Tibial nerve (tissue), 4 donors: ENCODE results near the gene CENPF. TPM values are rescaled to one million over a fixed set of nuclear protein-coding genes. Genes with fewer than 3 reads are reported as not detected.
"Not testable (repeated sequence)": the region's sequence is repeated elsewhere in the genome, so short reads cannot be mapped to it uniquely, and the experiment has no call there.

Experiments
- DNase-seq, 2 donors: peaks; one replicate each; pipeline ENCODE4 v3.0.0-alpha.2; 2019; ENCODE audit warnings: low spot score in 2 of 2
- H3K27ac ChIP-seq, 4 donors: fragments of 200-600 bp; sonication (generic) in 3 of 4; one replicate each; pipeline ENCODE4 v1.5.1; 2017 to 2019; ENCODE audit warnings: mild to moderate bottlenecking in 1 of 4
- H3K27me3 ChIP-seq, 2 donors: fragments of 200-600 bp; sonication (generic) in 1 of 2; one replicate each; pipeline versions ENCODE4 v1.5.1 to v1.6.0; 2017 to 2019
- H3K36me3 ChIP-seq, 3 donors: fragments of 200-600 bp; sonication (generic); one replicate each; pipeline ENCODE4 v1.5.1; 2018 to 2019
- H3K4me1 ChIP-seq, 4 donors: fragments of 200-600 bp; sonication (generic) in 3 of 4; one replicate each; pipeline ENCODE4 v1.5.1; 2017 to 2019
- H3K4me3 ChIP-seq, 4 donors: fragments of 200-600 bp; sonication (generic) in 3 of 4; one replicate each; pipeline ENCODE4 v1.5.1; 2017 to 2019; ENCODE audit warnings: mild to moderate bottlenecking in 1 of 4, moderate library complexity in 1 of 4
- H3K9me3 ChIP-seq, 4 donors: fragments of 200-600 bp; sonication (generic) in 3 of 4; one replicate each; pipeline ENCODE4 v1.5.1; 2017 to 2019
- EP300 ChIP-seq, 2 donors: sonication (generic); formaldehyde crosslinking; IDR thresholded peaks; one replicate each; pipeline ENCODE4 v1.6.1; 2017; ENCODE audit warnings: antibody characterized with exemption in 2 of 2, mild to moderate bottlenecking in 1 of 2
- POLR2A ChIP-seq, 2 donors: fragments of 450-650 bp; IDR thresholded peaks; one replicate each; pipeline ENCODE4 v1.6.1; 2017; ENCODE audit warnings: antibody characterized with exemption in 2 of 2, mild to moderate bottlenecking in 2 of 2, moderate library complexity in 2 of 2
- WGBS, 2 donors: methylation state at CpG; one replicate each; pipeline ENCODE4 v1.1.5; 2018; 5-methylcytosine and 5-hydroxymethylcytosine counted together
- total RNA-seq, 4 donors: library from RNA; depleted of rRNA; stranded (reverse); fragments of >200 nt; gene quantifications; one replicate each; pipeline ENCODE4 v1.1.0, GENCODE V29; 2016
- TF ChIP-seq, protein P1 (sequence below), 5 experiments: fragments of 200-600 bp in 3 of 5; fragments of 450-650 bp in 2 of 5; sonication (generic) in 3 of 5; IDR thresholded peaks; one replicate each; pipeline ENCODE4 v1.5.1; 2016 to 2019; ENCODE audit warnings: antibody characterized with exemption in 5 of 5, mild to moderate bottlenecking in 3 of 5, moderate library complexity in 2 of 5

Gene CENPF
- total RNA-seq, 4 donors from 2014 or later = 0.84 to 4.4 (median 1.1) TPM

DNA sequence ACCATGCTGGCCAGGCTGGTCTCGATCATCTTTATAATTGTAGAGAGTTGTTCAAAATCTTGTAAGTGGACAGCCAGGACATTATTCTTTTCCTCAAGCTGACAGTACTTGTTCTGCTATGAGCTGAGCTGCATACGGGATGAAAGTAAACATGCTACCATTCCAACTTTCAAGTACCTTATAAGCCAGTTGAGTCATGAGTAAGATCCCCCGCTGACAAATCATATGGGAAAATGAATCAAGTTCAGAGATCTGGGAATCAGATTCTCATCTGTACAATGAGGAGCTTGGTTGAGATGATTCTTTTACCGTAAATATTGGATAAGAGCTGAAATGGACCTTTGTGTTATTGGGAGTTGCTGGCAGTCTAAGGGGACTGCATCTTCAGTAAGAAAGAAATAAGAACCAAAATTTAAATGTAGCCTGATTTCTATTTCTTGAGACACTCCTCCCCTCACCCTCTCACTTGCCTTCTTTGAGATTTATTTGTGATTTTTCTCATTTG, 62.7 kb downstream of the CENPF start:
- WGBS, 2 donors = 89 to 94% methylated on average over 4 of the region's 4 CpGs
- Histone ChIP-seq H3K27me3 (no peaks in the 10 kb centered on the region), H3K4me3 (no peak overlapping the region), H3K4me1 (peaks cover 0 to 6% (median 0%) of the 10 kb centered on the region in 4 donors), H3K36me3 (no peaks in the 10 kb centered on the region), H3K27ac (no peak overlapping the region), H3K9me3 (no peaks in the 10 kb centered on the region)
- no peak for TF ChIP-seq POLR2A (IDR thresholded peaks at IDR 0.05)
- no peak for TF ChIP-seq EP300 (IDR thresholded peaks at IDR 0.05)
- TF ChIP-seq, protein P1, sequence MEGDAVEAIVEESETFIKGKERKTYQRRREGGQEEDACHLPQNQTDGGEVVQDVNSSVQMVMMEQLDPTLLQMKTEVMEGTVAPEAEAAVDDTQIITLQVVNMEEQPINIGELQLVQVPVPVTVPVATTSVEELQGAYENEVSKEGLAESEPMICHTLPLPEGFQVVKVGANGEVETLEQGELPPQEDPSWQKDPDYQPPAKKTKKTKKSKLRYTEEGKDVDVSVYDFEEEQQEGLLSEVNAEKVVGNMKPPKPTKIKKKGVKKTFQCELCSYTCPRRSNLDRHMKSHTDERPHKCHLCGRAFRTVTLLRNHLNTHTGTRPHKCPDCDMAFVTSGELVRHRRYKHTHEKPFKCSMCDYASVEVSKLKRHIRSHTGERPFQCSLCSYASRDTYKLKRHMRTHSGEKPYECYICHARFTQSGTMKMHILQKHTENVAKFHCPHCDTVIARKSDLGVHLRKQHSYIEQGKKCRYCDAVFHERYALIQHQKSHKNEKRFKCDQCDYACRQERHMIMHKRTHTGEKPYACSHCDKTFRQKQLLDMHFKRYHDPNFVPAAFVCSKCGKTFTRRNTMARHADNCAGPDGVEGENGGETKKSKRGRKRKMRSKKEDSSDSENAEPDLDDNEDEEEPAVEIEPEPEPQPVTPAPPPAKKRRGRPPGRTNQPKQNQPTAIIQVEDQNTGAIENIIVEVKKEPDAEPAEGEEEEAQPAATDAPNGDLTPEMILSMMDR (IDR thresholded peaks at IDR 0.05) = no peak
- no peak for DNase-seq

DNA sequence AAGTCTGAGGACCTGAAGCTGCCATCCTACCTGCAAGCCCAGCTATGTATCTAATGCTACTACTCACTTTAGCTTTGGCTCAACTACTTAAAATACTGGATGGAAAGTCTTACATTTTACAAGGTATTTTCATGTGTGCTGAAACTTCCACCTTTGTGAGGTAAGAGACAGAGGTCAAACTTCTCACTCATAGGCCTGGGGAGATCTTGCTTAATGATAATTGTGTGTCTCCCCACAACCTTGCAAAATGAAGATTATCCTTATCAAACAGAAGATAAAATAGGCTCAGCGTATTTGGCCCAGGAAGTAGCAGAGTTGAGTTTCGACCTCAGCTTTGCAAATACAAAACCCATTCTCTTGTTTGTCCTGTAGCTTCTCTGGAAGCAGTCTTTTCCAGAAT, 63.7 kb downstream of the CENPF start:
- Histone ChIP-seq H3K27ac (no peak overlapping the region), H3K27me3 (no peaks in the 10 kb centered on the region), H3K9me3 (no peaks in the 10 kb centered on the region), H3K36me3 (no peaks in the 10 kb centered on the region), H3K4me1 (peaks cover 0 to 6% (median 0%) of the 10 kb centered on the region in 4 donors), H3K4me3 (no peak overlapping the region)
- no peak for DNase-seq
- 95 to 98% methylated on average over 2 of the region's 2 CpGs for WGBS, 2 donors
- TF ChIP-seq, protein P1 (IDR thresholded peaks at IDR 0.05) = no peak
- TF ChIP-seq POLR2A (IDR thresholded peaks at IDR 0.05) (no peak), EP300 (IDR thresholded peaks at IDR 0.05) (no peak)

DNA sequence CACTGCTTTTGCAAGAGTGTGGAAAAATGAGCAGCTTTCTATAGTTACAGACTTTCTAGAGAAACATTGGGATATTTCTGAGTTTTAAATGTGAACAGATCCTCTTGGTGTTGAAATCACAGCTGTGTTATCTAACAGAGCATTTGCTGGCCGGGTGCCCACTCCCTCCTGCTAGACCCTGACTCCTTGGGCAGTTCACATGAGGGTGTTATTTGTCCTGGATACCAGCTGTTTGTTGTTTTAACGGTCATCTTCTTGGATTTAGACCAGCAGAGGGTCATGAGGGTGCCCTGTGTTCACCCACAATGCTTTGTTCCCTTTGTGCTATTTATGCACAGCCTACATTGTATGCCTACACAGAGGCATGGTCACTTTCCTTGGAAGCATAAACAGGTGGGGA, 67.1 kb downstream of the CENPF start:
- no peak overlapping the region for H3K27ac ChIP-seq
- 24 to 32% methylated on average over 2 of the region's 2 CpGs for WGBS, 2 donors
- DNase-seq = peak; percentile 76 to 81
- TF ChIP-seq POLR2A (IDR thresholded peaks at IDR 0.05) (no peak), EP300 (IDR thresholded peaks at IDR 0.05) (no peak)
- TF ChIP-seq, protein P1 (IDR thresholded peaks at IDR 0.05) = no peak
- no peaks in the 10 kb centered on the region for H3K27me3 ChIP-seq
- no peaks in the 10 kb centered on the region for H3K36me3 ChIP-seq
- H3K9me3 ChIP-seq = no peaks in the 10 kb centered on the region
- H3K4me3 ChIP-seq = no peak overlapping the region
- no peaks in the 10 kb centered on the region for H3K4me1 ChIP-seq

DNA sequence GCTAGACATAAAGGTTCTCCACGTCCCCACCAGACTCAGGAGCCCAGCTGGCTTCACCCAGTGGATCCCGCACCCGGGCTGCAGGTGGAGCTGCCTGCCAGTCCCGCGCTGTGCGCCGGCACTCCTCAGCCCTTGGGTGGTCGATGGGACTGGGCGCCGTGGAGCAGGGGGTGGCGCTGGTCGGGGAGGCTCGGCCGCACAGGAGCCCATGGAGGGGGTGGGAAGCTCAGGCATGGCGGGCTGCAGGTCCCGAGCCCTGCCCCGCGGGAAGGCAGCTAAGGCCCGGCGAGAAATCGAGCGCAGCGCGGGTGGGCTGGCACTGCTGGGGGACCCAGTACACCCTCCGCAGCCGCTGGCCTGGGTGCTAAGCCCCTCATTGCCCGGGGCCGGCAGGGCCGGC, 70.0 kb downstream of the CENPF start:
- not testable (repeated sequence) for H3K4me1 ChIP-seq, DNase-seq, H3K9me3 ChIP-seq, H3K4me3 ChIP-seq, H3K27ac ChIP-seq, H3K36me3 ChIP-seq, H3K27me3 ChIP-seq
- 96 to 97% methylated on average over 24 to 26 of the region's 29 CpGs for WGBS, 2 donors

DNA sequence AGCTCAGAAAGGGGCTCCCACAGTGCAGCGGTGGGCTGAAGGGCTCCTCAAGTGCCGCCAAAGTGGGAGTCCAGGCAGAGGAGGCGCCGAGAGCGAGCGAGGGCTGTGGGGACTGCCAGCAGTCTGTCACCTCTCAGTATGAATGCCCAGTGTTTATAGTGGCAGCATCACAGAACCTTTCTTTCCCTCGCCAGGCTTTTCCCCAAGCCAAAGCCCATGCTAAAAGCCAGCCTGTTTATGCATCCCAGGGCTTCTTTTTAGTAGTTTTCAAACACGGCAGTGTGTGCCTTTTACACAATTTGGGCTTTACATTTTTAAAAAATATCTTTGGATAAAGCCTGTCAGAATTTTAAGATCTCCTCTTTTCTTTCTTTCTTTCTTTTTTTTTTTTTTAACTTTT, 70.6 kb downstream of the CENPF start:
- H3K4me1 ChIP-seq = no peaks in the 10 kb centered on the region
- 96 to 98% methylated on average over 8 of the region's 8 CpGs for WGBS, 2 donors
- H3K27ac ChIP-seq = no peak overlapping the region
- TF ChIP-seq, protein P1 (IDR thresholded peaks at IDR 0.05) = no peak
- TF ChIP-seq POLR2A (IDR thresholded peaks at IDR 0.05) (no peak), EP300 (IDR thresholded peaks at IDR 0.05) (no peak)
- H3K9me3 ChIP-seq = no peaks in the 10 kb centered on the region
- no peak for DNase-seq
- H3K36me3 ChIP-seq = no peaks in the 10 kb centered on the region
- H3K27me3 ChIP-seq = no peaks in the 10 kb centered on the region
- H3K4me3 ChIP-seq = no peak overlapping the region

DNA sequence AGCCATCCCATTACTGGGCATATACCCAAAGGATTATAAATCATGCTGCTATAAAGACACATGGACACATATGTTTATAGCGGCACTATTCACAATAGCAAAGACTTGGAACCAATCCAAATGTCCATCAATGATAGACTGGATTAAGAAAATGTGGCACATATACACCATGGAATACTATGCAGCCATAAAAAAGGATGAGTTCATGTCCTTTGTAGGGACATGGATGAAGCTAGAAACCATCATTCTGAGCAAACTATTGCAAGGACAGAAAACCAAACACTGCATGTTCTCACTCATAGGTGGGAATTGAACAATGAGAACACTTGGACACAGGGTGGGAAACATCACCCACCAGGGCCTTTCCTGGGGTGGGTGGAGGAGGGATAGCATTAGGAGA, 72.5 kb downstream of the CENPF start:
- WGBS, 2 donors = 90 to 91% methylated on average over 1 of the region's 1 CpG

More for the DNA sequence above, 72.5 kb downstream of the CENPF start:
- not testable (repeated sequence) for DNase-seq, H3K4me3 ChIP-seq, H3K9me3 ChIP-seq, H3K27ac ChIP-seq, H3K36me3 ChIP-seq, H3K27me3 ChIP-seq, H3K4me1 ChIP-seq
